ENCODE measurements around the gene CHD6. TPM values are rescaled to one million over a fixed set of nuclear protein-coding genes. Genes with fewer than 3 reads are reported as not detected.

The CHD6 gene
- total and polyA plus RNA-seq, 2 experiments from 2014 or later: 41.0 to 158 TPM

GRCh38 chr20:41643504-41643938, 25.3 kb upstream of the CHD6 start:
- Mint-ChIP-seq H3K27ac (no peak overlapping the region; the same call in 1 of the 2 replicates), H3K27me3 (ENCODE audit: insufficient read depth, low read depth, poor library complexity) (peaks cover 3% of the 10 kb centered on the region), H3K4me3 (no peak overlapping the region), H3K4me1 (peaks cover 4% of the 10 kb centered on the region), H3K9me3 (no peaks in the 10 kb centered on the region), H3K36me3 (ENCODE audit: low read depth) (no peaks in the 10 kb centered on the region)
- ATAC-seq: no peak
- no peak overlapping the region for H3K4me2 ChIP-seq
- peak; percentile 14 for DNase-seq (ENCODE audit: low spot score)
- no peaks in the 10 kb centered on the region for H3F3A ChIP-seq (replicated peaks; ENCODE audit: low read depth)
- H2AFZ ChIP-seq: peak overlapping the region; percentile 56; the same call in 1 of the 2 replicates
- H3K27me3 ChIP-seq (ENCODE audit: insufficient read depth): no peaks in the 10 kb centered on the region
- no peaks in the 10 kb centered on the region for H3K79me2 ChIP-seq (replicated peaks; ENCODE audit: insufficient read depth)
- H4K20me1 ChIP-seq (replicated peaks; ENCODE audit: insufficient read depth): no peaks in the 10 kb centered on the region
- peaks cover 9% of the 10 kb centered on the region; the same call in 1 of the 2 replicates for H3K4me1 ChIP-seq (ENCODE audit: insufficient read depth)
- H3K27ac ChIP-seq (ENCODE audit: low read depth): no peak overlapping the region
- no peak overlapping the region for H3K4me3 ChIP-seq
- H3K9me2 ChIP-seq (ENCODE audit: insufficient read depth): peaks cover 7% of the 10 kb centered on the region; the same call in 1 of the 2 replicates
- H3K36me3 ChIP-seq (ENCODE audit: insufficient read depth): no peaks in the 10 kb centered on the region
- TF ChIP-seq ZNF331 (CRISPR knock-in tag; IDR thresholded peaks at IDR 0.05; ENCODE audit: low read depth) (no peak), STAT1 (IDR thresholded peaks at IDR 0.05; ENCODE audit: unreplicated experiment) (no peak), CREB1 (CRISPR knock-in tag; IDR thresholded peaks at IDR 0.05; ENCODE audit: low read depth) (no peak), ETS1 (IDR thresholded peaks at IDR 0.05) (no peak), REST (IDR thresholded peaks at IDR 0.05; ENCODE audit: unreplicated experiment) (no peak)

GRCh38 chr20:41639630-41640029, 21.5 kb upstream of the CHD6 start:
- H3K4me1 Mint-ChIP-seq: peaks cover 4% of the 10 kb centered on the region
- ATAC-seq (no peak), DNase-seq (ENCODE audit: low spot score) (peak; percentile 28)
- Histone ChIP-seq H3K79me2 (replicated peaks; ENCODE audit: insufficient read depth) (no peaks in the 10 kb centered on the region), H3K36me3 (ENCODE audit: insufficient read depth) (no peaks in the 10 kb centered on the region), H3K9me2 (ENCODE audit: insufficient read depth) (peaks cover 5% of the 10 kb centered on the region; the same call in 1 of the 2 replicates), H3K4me2 (no peak overlapping the region), H3K4me1 (ENCODE audit: insufficient read depth) (peaks cover 9% of the 10 kb centered on the region; the same call in 1 of the 2 replicates), H2AFZ (no peak overlapping the region), H3K27me3 (ENCODE audit: insufficient read depth) (no peaks in the 10 kb centered on the region), H3K4me3 (no peak overlapping the region), H3K27ac (ENCODE audit: low read depth) (no peak overlapping the region), H3F3A (replicated peaks; ENCODE audit: low read depth) (no peaks in the 10 kb centered on the region), H4K20me1 (replicated peaks; ENCODE audit: insufficient read depth) (no peaks in the 10 kb centered on the region)
- H3K9me3 Mint-ChIP-seq: no peaks in the 10 kb centered on the region
- H3K27ac Mint-ChIP-seq: peak overlapping the region; percentile 14; the same call in 1 of the 2 replicates
- no peak overlapping the region for H3K4me3 Mint-ChIP-seq
- H3K36me3 Mint-ChIP-seq (ENCODE audit: low read depth): no peaks in the 10 kb centered on the region
- H3K27me3 Mint-ChIP-seq (ENCODE audit: insufficient read depth, low read depth, poor library complexity): peaks cover 3% of the 10 kb centered on the region
- TF ChIP-seq EZH2phosphoT487 (IDR thresholded peaks at IDR 0.05; ENCODE audit: unreplicated experiment) (no peak), NANOG (IDR thresholded peaks at IDR 0.05; ENCODE audit: borderline replicate concordance) (no peak), ETS1 (IDR thresholded peaks at IDR 0.05) (no peak), STAT1 (IDR thresholded peaks at IDR 0.05; ENCODE audit: unreplicated experiment) (no peak), JUNB (IDR thresholded peaks at IDR 0.05; ENCODE audit: unreplicated experiment) (no peak), EZH2 (IDR thresholded peaks at IDR 0.05; ENCODE audit: low read depth, unreplicated experiment) (no peak), CTCF (conservative IDR thresholded peaks at IDR 0.05; ENCODE audit: low read depth in 2 of 2) (no peak), POLR2AphosphoS5 (IDR thresholded peaks at IDR 0.05; ENCODE audit: low read depth) (no peak), CREB1 (CRISPR knock-in tag; IDR thresholded peaks at IDR 0.05; ENCODE audit: low read depth) (no peak), ZNF331 (CRISPR knock-in tag; IDR thresholded peaks at IDR 0.05; ENCODE audit: low read depth) (no peak), REST (IDR thresholded peaks at IDR 0.05; ENCODE audit: unreplicated experiment) (no peak), ZNF114 (CRISPR knock-in tag; IDR thresholded peaks at IDR 0.05) (no peak)
